ENCODE data around the gene COBL.
"Not testable (repeated sequence)": the region's sequence is repeated elsewhere in the genome, so short reads cannot be mapped to it uniquely, and the experiment has no call there.

The COBL gene

DNA sequence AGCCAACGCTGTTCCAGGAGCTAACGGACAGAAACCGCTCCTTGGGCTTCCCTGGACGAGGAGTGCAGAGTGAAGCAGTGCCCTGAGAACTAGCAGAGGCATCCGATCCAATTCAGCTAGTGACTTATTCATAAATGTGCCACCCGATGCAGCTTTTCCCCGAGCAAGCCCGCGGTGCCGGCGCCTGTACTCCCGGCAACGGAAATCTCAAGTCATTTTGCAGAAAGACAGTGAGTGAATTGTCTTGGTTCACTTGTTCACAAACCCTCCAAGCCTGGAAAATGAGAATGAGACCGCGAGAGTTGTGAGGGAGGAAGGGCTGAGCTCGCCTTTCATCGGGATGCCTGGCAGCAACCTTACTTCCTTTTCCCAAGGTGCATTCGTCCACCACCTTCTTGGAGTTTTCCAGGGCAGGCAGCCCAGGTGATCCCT is 87.5 kb downstream of the COBL start:
- peak; percentile 17 for DNase-seq

DNA sequence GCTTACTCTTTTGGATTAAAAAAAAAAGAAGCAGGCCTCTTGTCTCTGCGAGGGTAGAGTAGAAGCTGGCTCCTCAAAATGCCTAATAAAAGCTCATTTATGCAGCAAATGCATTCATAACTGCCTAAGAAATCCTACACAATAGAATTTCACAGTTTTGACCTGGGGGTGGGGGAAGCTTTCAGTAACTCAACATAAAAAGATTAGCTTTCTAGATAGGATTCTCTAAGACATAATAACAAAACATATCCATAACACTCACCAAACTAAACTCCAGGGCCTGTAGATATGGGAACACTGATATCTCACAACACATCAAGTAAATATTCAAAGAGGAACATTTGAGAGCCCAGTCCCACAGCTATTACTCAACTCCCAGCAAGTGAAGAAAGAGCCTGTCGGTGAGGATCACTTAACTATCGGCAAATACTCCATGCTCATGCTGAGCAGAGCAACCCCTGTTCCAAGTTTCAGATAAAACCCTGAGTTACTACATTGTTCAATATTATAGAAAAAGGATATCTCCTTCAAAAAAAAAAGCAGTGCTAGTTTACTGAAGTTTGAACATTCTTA is 88.1 kb downstream of the COBL start:
- DNase-seq, result no peak

DNA sequence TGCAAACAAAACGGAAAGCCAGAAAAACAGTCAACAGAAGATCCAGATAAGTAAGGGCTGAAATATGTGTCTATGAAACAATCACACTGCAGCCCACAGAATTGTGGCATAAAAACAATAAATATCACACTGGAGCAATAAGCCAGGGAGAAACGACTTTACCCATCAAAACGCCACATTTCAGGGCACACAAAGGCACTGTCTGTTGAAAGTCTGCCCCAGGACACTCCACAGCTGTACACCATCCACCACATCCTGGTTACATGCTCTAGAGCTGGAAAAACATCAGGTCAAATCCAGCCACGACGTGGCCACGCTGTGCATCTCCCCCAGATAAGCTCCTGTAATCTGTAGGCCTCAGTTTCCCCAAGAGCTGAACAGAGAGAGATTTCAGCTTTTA is 88.7 kb downstream of the COBL start:
- no peak for DNase-seq

DNA sequence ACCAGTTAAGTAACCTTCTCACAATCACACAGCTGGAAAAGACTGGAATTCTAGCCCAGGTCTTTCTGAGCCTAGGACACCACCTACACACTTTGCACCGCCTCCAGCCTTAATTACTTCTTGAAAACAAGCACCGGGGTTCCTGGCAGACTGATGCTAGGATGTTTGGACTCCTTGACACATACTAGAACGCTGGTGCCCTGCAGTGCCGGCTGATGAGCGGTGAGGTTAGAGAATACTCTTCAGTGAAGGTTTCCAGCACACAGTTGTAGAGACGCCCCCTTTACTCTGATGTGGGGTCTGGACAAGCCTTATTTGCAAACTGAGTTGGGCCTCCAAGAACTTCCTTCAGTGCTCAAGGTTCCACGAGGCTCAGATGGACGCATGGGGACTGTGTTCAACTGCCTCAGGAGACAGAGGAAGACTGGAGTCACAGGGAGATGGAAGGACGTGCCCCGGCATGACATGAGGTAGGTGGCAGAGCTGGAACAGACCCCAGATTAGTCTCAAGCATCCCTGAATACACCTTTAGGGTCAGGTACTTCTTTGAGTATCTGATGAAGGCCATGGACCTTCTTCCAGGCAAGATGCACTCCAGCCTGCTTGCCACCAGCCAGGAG is 89.6 kb downstream of the COBL start:
- DNase-seq, result peak; percentile 21

DNA sequence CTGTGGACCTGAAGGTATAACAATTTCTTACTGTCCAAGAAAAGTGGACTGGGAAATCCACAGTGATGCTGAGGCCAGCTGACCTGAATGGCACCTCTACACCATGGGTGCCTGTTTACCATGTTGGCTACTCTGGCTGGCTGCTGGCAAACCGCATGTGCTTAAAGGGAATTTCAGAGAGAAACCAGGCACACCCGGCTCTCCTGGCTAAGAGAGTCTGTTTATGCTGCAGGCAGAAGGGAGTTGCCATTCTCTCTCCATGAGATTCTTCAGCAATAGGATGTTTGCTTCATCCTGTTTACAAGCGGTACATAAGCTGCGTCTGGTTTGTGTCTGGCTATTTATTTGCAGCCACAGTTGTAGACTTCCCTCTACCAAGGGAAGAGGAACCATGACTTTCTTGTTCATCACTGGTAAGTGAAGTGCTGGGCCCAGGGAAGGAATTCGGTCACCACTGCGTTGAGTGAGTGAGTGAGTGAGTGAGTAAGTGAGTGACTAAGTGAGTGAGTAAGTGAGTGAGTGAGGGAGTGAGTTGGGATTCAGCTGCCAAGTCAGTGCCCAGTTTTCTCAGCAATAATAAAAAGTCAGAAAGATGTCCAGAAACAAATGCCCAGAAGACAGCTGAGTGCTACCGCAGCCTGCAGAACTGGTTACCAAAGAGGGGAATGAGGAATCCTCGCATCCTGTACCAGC is 90.4 kb downstream of the COBL start:
- peak; percentile 33 for DNase-seq

DNA sequence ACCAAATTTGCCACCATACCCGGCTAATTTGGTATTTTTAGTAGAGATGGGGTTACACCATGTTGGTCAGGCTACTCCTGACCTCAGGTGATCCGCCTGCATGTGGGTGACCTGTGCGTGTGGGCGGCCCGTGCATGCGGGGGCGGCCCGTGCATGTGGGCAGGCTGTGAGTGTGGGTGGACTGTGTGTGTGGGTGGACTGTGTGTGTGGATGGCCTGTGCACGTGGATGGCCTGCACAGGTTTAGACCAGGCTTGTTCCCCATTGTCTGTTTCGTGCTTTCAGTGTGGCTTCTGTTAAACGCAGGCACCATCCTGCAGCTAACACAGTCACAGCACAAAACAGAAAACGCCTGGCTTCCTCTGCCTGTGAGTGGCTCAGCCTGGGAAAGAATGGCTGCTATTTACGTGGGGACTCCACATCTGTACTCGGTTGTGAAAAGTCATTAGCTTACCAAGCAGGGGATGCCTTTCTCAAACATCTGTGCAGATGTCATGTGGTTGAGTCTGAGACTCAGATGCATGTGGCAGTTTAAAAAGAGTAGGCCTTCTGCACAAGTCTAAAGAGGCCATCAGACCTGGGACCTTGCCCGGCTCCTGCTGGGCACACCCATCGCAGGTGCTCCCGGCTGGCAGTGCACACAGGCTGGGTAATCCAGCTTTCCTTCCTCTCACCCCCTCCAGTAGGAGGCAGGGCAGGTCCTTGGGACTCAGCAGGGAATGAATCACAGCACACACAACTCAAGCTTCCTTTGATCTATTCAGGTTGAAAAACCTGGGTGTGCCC is 91.6 kb downstream of the COBL start:
- peak; percentile 40 for DNase-seq

DNA sequence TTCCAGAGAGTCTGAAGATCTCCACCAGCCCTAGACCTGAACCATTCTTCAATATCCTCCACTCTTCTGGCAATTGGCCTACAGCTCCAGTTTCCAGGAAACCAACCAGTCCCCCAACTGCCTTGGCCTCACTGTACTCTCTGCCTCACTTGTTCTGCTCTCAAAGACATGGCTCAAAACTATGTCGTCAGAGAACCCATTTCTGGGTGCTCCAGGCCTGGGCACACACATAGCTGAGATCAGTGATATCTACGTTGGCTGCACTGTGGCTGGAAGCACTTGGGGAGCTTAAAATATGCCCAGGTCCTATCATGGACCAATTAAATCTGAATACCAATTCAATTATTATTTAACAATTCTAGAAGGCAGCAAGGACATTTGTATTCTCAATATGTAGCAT is 93.1 kb downstream of the COBL start:
- DNase-seq, result peak; percentile 26

DNA sequence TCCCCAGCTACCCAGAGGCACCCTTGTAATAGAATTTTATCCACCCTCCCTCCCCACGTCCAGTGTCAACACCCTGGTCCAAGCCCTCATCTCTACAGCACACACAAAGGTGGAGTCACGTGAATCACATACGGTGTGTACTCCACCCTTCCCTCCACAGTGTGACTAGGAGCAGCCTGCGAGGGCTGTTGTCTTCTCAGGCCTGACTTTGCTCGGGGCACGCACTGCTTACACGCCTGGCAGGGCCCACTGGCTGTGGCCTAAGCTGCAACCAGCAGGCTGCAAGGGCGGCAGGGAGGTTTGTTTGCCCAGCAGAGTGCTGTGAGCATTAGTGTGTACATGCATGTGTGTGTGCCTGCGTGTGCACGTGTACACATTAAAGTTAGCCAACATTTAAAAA is 93.7 kb downstream of the COBL start:
- DNase-seq, result peak; percentile 21

DNA sequence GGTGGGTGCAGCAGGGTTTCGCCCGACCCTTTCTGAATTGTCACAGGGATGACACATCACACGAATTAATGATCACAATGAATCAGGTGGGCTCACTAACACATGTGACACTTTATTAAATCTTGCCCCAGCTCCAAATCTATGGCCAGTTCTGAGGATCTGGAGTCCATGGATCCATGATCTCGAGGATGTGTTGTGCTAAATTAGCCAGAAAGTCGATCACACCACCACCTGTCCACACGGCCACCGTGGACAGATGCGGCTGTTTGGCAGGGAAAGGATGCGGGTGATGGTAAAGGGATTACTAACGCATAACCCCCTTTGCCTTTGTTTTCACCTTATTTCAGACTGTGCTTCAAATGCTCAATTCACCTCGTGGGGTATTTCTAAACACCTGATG is 96.4 kb downstream of the COBL start:
- peak; percentile 28 for DNase-seq

DNA sequence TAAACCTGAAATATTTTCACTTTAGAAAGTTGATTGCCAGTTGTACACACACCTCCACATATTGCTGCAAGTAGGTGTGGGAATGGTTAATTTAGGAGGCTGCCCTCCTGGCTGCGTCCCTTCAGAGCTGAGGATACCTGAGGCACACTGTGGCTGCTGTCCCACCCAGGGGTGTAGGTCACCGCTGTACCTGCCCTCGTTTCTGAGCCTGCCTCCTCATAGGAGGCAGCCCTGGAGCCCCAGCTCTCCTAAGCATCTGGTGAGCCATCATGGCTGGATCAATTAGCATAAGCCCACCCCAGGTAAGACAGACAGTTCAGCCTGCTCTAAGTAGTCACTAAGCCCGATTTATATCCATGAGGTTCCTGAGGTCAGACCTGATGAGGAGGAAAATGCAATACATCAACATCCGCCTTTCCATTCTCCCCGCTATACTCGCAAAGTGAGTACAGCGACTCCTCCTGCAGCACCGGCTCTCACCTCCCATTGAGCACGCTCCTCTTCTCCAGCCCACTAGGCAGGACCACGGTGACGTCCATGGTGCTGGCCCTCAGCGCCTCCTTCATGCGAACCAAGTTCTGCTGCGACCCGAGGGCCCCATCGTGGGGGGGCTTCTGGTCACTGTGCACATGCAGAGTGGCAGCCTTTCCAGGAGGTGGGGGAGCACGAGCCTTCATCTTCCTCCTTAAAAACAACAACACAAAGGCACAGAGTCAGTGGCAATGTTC is 97.2 kb downstream of the COBL start:
- peak; percentile 37 for DNase-seq

DNA sequence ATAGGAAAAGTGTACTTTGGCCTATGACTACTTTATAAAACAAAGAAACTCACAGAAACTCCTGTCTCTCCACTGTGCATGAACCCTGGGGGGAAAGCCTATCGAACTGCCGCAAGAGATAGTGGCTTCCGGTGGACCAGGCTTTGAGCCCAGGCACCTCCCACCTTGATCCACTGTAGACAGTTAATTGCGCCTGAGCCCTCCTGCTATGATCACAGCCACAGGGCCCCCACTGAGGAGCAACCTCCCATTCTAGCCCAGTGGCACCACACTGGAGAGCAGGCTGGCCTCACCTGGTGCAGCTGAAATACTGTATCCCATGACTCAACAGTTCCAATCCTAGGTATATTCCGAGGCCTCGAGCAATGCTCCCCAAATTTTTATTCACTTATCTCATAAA is 98.8 kb downstream of the COBL start:
- no peak for DNase-seq

DNA sequence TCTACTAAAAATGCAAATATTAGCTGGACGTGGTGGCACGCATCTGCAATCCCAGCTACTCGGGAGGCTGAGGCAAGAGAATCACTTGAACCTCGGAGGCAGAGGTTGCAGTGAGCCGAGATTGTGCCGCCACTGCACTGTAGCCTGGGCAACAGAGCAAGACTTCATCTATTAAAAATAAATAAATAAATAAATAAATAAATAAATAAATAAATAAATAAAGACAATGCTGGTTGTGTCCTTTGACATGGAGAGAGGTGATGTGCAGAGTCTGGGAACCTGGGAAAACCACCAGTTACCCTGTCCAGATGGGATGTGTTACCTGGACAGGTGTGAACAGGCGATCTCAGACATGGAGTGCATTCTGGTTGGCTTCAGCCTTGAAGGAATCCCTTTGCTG is 102.5 kb downstream of the COBL start:
- DNase-seq, result no peak

DNA sequence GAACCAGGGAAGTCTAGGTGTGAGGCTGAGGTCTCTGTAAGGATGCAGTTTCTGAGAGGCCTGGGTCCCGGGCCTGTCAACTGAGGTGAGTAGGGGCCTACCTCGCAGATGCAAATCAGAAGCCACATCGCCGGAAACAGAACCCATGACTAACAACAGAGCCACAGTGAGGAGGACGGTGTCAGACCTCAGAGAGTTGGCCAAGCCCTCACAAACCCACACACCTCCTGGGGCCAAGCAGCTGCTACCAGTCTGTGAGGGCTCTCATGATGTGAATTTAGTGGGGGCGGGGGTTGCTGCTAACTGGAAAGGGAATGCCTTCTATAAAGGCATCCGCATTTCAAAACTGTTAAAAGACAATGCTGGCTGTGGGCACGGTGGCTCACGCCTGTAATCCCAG is 103.0 kb downstream of the COBL start:
- no peak for DNase-seq

DNA sequence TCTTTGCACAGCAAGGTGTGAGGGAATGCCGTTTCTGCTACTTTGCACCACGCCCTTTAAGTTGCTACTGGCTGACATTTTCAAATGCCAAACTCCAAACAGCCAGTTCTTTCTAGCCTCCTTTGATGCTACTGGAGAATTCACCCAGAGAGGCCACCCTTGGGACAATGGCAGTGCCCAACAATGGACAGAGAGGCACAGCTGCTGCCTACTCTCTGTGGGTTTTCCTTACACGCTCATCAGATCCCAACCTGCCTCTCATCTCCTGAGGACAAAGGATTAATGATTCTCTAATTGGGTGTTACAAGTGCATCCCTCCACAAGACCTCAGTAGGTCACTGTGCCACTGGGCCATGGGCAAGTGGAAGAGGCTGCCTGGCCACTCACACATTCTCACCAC is 105.8 kb downstream of the COBL start:
- no peak for DNase-seq

DNA sequence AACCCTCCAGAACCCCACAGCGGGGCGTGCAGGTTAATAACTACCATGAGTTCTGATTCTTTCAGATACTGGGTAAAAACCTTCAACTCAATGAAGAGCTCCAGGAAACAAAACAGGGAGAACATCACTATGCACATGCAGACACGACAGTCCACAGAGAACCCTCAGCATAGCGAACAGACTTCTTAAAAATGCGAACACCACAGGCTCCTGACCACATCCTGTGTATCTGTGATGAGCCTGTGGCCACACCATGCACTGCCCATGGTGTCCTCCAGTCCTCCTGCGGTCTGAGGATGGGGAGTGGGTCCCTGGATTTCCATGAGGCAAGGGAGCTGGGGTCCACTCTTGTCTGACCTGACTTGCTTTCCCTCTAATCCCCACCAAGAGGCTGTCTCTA is 107.2 kb downstream of the COBL start:
- no peak for DNase-seq

DNA sequence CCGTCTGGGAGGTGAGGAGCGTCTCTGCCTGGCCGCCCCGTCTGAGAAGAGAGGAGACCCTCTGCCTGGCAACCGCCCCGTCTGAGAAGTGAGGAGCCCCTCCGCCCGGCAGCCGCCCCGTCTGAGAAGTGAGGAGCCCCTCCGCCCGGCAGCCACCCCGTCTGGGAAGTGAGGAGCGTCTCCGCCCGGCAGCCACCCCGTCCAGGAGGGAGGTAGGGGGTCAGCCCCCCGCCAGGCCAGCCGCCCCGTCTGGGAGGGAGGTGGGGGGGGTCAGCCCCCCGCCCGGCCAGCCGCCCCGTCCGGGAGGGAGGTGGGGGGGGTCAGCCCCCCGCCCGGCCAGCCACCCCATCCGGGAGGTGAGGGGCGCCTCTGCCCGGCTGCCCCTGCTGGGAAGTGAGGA is 108.5 kb downstream of the COBL start:
- not testable (repeated sequence) for DNase-seq

DNA sequence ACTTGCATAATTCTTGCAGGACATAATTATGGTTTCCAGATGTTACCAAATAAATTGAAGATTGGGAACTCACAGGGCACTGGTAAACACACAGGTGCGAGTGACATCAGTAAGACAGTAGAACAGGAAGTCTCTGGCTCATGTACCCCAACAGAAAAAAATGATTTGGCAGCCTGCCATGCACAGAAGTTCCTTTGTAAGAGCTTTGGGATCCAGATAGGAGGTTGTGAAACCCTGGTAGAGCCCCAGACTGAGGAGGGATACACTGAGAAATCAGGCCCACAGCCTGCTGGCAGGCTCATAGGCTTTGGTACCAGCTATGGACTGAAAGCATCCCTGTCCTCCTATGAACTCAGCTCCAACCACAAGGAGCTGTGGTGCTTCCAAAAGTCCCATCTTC is 118.0 kb downstream of the COBL start:
- no peak for DNase-seq

DNA sequence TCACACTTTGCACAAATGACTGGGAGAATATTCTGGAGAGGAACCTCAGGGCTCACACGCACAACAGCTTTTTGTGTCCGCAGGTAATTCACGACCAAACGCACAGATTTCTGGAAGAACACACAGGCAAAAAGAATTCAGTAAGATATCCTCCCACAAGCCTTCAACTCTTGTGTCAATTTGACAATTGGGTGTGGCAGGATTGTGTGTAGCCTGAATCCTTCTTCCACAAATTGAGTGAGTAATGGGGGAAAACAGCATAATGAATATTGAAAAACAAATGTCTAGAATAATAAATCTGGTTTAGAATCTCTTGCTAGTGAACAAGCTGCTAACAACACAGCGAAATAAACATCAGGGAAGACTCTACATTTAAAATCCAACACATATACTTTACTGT is 125.6 kb downstream of the COBL start:
- DNase-seq, result no peak

DNA sequence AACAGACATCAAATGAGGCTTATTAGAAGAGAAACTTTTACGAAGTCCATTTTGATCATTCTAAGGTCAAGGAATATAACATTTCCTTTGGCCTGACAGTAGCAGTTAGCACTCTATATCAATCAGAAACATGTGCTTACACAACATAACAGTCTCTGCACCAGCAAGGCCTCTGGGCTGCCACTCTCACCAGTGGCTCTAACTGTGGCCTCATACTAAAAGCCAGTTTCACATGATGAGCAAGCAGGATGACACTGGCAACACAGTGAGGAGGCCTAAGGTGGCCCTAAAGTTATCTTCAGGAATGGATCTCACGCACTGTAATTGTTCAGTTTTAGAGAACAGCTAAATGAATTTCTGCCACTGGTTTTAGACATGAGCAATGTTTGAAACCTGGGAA is 126.8 kb downstream of the COBL start:
- DNase-seq, result no peak

DNA sequence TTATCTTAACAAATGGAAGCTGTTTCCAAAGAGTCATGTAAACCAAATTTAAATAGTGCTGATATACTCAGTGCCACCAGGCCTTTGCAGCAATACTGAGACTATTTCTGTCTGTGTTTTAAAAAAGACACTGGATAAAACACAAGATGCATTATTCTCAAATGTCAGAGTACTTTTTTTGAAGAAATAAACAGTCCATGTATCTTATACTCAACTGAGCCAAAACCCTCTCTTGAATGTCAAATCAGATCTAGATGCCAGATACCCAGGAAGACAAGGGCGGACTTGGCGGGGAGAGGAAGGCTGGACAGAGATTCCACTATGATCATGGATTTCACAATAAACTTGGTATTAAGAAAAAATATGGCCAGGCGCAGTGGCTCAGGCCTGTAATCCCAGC is 127.6 kb downstream of the COBL start:
- no peak for DNase-seq

DNA sequence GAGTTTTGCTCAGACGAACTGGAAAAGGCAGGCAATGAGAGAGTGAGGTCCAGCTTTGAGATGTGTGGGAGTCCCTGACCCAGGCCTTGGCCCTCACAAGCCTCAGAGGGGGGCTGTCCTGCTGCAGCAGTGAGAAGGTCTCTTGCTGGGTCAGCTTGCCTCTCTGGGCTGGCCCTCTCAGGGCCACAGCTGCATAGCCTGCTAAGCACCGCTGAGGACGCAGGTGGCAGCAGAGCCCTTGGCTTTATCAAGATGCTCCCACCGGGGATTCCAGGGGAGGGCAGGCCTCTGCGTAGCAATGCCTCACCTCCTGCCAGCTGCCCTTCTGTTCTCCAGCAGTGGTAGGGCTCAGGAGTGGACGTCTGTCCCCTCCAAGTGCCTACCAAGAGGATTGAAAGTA is 128.7 kb downstream of the COBL start:
- no peak for DNase-seq

DNA sequence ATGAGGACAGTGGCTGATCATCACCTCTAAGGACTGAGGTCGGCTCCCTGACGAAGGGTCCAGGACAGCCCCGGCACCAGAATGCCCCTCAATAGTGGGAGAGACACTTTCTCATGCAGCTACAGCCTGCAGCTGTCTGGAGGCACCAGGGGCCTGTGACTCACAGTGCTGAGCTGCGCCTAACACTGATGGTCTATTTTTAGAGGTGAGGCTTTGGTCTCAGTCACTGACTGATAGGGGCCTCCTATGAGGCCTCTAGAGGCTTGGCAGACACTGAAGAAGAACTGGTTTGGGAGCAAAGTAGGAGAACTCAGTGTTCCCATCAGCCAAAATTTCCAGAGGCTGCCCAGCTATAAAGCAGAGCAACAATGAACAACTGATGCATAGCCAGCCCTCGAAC is 130.1 kb downstream of the COBL start:
- no peak for DNase-seq

DNA sequence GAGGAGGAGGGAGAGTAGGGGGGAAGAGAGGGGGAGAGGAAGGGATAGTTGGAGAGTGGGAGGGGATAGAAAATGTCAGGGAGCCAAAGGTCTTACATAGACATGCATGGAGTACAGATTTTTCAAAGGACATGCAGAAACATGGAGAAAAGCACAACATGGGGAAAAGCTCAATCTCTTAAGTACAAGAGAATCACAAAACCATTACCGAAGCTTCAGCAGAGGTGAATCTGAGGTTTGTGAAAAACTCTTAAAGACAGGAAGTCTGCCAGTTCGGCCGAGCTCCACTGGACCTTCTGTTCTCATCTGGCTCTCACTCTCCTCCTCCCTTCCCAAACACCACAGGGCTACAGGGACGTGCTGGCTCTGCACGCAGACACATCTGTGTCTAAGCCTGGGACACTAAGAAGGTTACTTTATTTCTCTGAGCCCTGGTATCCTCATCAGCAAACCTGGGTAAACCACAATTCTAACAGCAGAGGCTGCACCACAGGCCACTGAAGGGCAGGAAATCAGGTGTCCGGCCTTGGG is 133.9 kb downstream of the COBL start:
- DNase-seq, result no peak

Measured in activated CD8-positive, alpha-beta memory T cell treated with anti-CD3 and anti-CD28 coated beads for 24 hours (primary cell).